Measurements from ENCODE around the gene KLRC3.
"Not testable (repeated sequence)": the region's sequence is repeated elsewhere in the genome, so short reads cannot be mapped to it uniquely, and the experiment has no call there.

Gene KLRC3

DNA sequence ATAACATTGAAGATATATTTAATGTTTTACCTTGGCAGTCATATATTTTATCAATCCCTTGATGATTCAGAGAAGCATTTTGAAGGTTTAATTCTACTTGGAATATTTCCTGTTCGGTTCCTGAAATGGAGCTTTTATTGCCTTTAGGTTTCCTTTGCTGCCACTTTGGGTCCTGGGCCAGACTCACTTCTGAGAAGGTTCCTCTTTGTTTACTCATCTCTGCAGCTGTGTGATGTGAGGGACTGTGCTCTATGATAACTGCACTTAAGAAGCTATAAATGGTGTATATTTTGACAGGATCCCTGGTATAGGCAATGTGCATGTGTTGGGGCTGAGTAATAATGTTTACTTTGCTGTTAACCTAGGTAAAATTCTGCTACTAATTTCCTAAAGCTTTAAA is at the start of gene KLRC3:
Gene KLRC3, minus strand, starts transcription at position 262 of the 400 bp plus-strand sequence. Its CDS starts 45 bp downstream, at position 217.
- not testable (repeated sequence) for H3K9me3 ChIP-seq (ENCODE audit: control insufficient read depth, insufficient read depth, low read length); H3K4me1 ChIP-seq (ENCODE audit: control insufficient read depth, low read length); H3K36me3 ChIP-seq (ENCODE audit: control insufficient read depth, low read length)

DNA sequence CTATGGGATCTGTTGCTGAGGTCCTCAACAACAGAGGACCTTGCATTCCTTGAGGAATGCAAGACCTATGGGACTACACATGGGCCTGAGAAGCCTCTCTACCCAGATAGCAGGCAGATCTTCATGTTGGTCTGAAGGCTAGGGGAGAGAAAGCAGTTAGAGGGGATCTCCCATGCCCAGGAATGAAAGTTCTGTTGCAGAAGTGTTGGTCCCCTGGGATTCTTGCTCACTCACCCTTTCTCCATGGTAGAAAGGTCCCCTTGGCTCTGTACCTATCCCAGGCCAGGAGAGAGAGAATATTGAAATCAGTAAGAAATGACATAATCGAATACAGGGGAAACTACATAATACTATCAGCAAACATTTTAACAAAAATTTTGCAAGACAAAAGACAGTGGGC is 49.3 kb upstream of the KLRC3 start:
- H3K79me2 ChIP-seq (ENCODE audit: control insufficient read depth, low read length), result no peaks in the 10 kb centered on the region
- no peak overlapping the region for H3K27ac ChIP-seq (ENCODE audit: low read depth, low read length)

More for the DNA sequence above, at the start of gene KLRC3:
- H3K27me3 ChIP-seq (ENCODE audit: control insufficient read depth, low read length); H3K79me2 ChIP-seq (ENCODE audit: control insufficient read depth, low read length); H3K4me3 ChIP-seq (ENCODE audit: low read length); H4K20me1 ChIP-seq (ENCODE audit: control insufficient read depth, insufficient read depth, low read depth, low read length); H3K9me2 ChIP-seq (replicated peaks; ENCODE audit: control insufficient read depth, low read length); H3F3A ChIP-seq (ENCODE audit: control insufficient read depth, insufficient read depth); H3K4me2 ChIP-seq (ENCODE audit: low read length); H3K27ac ChIP-seq (ENCODE audit: low read depth, low read length): not testable (repeated sequence)

DNA sequence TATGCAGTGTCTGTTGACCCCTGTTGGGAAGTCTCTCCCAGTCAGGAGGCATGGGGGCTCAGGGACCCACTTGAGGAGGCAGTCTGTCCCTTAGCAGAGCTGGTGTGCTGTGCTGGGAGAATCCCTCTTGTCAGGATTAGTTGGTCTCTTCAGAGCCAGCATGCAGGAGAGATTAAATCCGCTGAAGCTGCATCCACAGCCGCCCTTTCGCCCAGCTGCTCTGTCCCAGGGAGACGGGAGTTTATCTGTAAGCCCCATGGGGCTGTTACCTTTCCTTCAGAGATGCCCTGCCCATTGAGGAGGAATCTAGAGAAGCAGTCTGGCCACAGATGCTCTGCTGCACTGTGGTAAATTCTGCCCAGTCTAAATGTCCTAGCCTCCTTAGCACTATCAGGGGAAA is 45.9 kb upstream of the KLRC3 start:
- Histone ChIP-seq H3K27ac (ENCODE audit: low read depth, low read length) (no peak overlapping the region), H3K9me2 (replicated peaks; ENCODE audit: control insufficient read depth, low read length) (no peaks in the 10 kb centered on the region), H3K36me3 (ENCODE audit: control insufficient read depth, low read length) (no peaks in the 10 kb centered on the region), H3K4me1 (ENCODE audit: control insufficient read depth, low read length) (no peaks in the 10 kb centered on the region), H4K20me1 (ENCODE audit: control insufficient read depth, insufficient read depth, low read depth, low read length) (no peaks in the 10 kb centered on the region), H3K27me3 (ENCODE audit: control insufficient read depth, low read length) (no peaks in the 10 kb centered on the region), H3K9me3 (ENCODE audit: control insufficient read depth, insufficient read depth, low read length) (no peaks in the 10 kb centered on the region), H3K4me2 (ENCODE audit: low read length) (no peak overlapping the region), H3K4me3 (ENCODE audit: low read length) (no peak overlapping the region), H3F3A (ENCODE audit: control insufficient read depth, insufficient read depth) (no peaks in the 10 kb centered on the region), H3K79me2 (ENCODE audit: control insufficient read depth, low read length) (no peaks in the 10 kb centered on the region)
- no peak for TF ChIP-seq EZH2phosphoT487 (IDR thresholded peaks at IDR 0.05; ENCODE audit: borderline replicate concordance, low read length)
- TF ChIP-seq, protein P1, sequence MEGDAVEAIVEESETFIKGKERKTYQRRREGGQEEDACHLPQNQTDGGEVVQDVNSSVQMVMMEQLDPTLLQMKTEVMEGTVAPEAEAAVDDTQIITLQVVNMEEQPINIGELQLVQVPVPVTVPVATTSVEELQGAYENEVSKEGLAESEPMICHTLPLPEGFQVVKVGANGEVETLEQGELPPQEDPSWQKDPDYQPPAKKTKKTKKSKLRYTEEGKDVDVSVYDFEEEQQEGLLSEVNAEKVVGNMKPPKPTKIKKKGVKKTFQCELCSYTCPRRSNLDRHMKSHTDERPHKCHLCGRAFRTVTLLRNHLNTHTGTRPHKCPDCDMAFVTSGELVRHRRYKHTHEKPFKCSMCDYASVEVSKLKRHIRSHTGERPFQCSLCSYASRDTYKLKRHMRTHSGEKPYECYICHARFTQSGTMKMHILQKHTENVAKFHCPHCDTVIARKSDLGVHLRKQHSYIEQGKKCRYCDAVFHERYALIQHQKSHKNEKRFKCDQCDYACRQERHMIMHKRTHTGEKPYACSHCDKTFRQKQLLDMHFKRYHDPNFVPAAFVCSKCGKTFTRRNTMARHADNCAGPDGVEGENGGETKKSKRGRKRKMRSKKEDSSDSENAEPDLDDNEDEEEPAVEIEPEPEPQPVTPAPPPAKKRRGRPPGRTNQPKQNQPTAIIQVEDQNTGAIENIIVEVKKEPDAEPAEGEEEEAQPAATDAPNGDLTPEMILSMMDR (IDR thresholded peaks at IDR 0.05; ENCODE audit: low read depth, low read length, poor library complexity, severe bottlenecking), result no peak

More for the DNA sequence above, 49.3 kb upstream of the KLRC3 start:
- no peaks in the 10 kb centered on the region for H3K4me1 ChIP-seq (ENCODE audit: control insufficient read depth, low read length)
- TF ChIP-seq EZH2phosphoT487 (IDR thresholded peaks at IDR 0.05; ENCODE audit: borderline replicate concordance, low read length), result no peak
- TF ChIP-seq, protein P1 (IDR thresholded peaks at IDR 0.05; ENCODE audit: low read depth, low read length, poor library complexity, severe bottlenecking), result no peak
- H3K4me3 ChIP-seq (ENCODE audit: low read length), result no peak overlapping the region
- H3K27me3 ChIP-seq (ENCODE audit: control insufficient read depth, low read length), result no peaks in the 10 kb centered on the region
- H3K9me3 ChIP-seq (ENCODE audit: control insufficient read depth, insufficient read depth, low read length), result no peaks in the 10 kb centered on the region
- H3F3A ChIP-seq (ENCODE audit: control insufficient read depth, insufficient read depth), result no peaks in the 10 kb centered on the region; the same call in 1 of the 2 replicates
- no peaks in the 10 kb centered on the region for H4K20me1 ChIP-seq (ENCODE audit: control insufficient read depth, insufficient read depth, low read depth, low read length)
- no peaks in the 10 kb centered on the region for H3K9me2 ChIP-seq (replicated peaks; ENCODE audit: control insufficient read depth, low read length)
- no peaks in the 10 kb centered on the region for H3K36me3 ChIP-seq (ENCODE audit: control insufficient read depth, low read length)
- H3K4me2 ChIP-seq (ENCODE audit: low read length), result no peak overlapping the region

DNA sequence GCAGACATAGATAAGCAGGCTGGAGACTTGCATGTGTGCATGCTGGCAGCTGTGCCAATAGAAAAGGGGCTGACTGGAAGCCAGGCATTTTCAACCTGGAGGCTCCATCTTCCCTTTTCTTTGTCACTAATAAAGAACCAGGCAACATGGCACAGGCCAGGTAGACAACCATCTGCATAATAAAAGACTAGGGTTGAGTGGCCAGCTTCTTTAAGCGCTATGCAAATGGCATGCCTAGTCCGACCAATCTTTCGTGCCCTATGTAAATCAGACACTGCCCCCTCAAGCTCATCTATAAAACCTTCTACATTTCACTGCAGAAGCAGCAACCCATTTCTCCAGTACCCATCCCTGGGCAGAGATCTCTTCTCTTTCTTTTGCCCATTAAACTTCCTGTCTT is 37.4 kb upstream of the KLRC3 start:
- no peak overlapping the region for H3K4me3 ChIP-seq (ENCODE audit: low read length)
- H3K79me2 ChIP-seq (ENCODE audit: control insufficient read depth, low read length), result no peaks in the 10 kb centered on the region
- no peak for TF ChIP-seq EZH2phosphoT487 (IDR thresholded peaks at IDR 0.05; ENCODE audit: borderline replicate concordance, low read length)
- TF ChIP-seq, protein P1 (IDR thresholded peaks at IDR 0.05; ENCODE audit: low read depth, low read length, poor library complexity, severe bottlenecking), result no peak
- H3F3A ChIP-seq (ENCODE audit: control insufficient read depth, insufficient read depth), result no peaks in the 10 kb centered on the region
- peaks cover 7% of the 10 kb centered on the region for H3K4me1 ChIP-seq (ENCODE audit: control insufficient read depth, low read length)
- no peak overlapping the region for H3K27ac ChIP-seq (ENCODE audit: low read depth, low read length)
- H3K9me2 ChIP-seq (replicated peaks; ENCODE audit: control insufficient read depth, low read length), result no peaks in the 10 kb centered on the region
- H3K9me3 ChIP-seq (ENCODE audit: control insufficient read depth, insufficient read depth, low read length), result peaks cover 10% of the 10 kb centered on the region; the same call in 1 of the 2 replicates
- H3K4me2 ChIP-seq (ENCODE audit: low read length), result no peak overlapping the region
- no peaks in the 10 kb centered on the region for H4K20me1 ChIP-seq (ENCODE audit: control insufficient read depth, insufficient read depth, low read depth, low read length)
- H3K36me3 ChIP-seq (ENCODE audit: control insufficient read depth, low read length), result no peaks in the 10 kb centered on the region
- no peaks in the 10 kb centered on the region for H3K27me3 ChIP-seq (ENCODE audit: control insufficient read depth, low read length)
